SK-N-SH (cell line): ENCODE results near the gene FUNDC1.

Source experiments
- CTCF ChIP-seq: fragments of 200-600 bp; sonication (generic); IDR thresholded peaks from 2 replicates; pipeline ENCODE4 v1.6.1; 2017; ENCODE audit warnings: antibody characterized with exemption, mild to moderate bottlenecking, moderate library complexity
- POLR2AphosphoS5 ChIP-seq: IDR thresholded peaks from 2 replicates; pipeline ENCODE4 v1.6.1; 2012; ENCODE audit warnings: low read depth, low read length
- TCF12 ChIP-seq: IDR thresholded peaks from 2 replicates; pipeline ENCODE4 v1.4.0; 2012

DNA sequence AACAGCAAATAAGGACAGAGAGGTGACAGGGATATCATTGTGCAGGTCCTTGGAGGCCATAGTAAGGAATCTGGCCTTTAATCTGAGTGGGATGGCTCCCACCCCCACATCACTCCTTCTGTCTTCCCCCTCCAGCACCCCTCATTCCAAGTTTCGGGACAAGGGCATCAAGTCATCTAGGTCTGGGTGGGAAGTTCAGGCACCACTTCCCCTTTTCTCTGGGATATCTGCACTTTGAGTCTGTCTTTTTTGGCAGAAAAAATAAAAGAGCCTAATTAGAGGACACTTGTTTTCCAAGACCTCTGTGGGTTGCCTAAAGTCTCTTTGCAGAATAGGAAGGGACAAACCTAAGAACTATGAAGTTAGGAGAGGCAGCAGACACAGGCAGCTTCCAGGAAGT is 60.1 kb downstream of the FUNDC1 start:
- no peak for TF ChIP-seq CTCF
- no peak for TF ChIP-seq TCF12
- TF ChIP-seq POLR2AphosphoS5, result no peak
